ENCODE data around the gene NF1. TPM values are rescaled to one million over a fixed set of nuclear protein-coding genes. Genes with fewer than 3 reads are reported as not detected.

Gene NF1
- total RNA-seq, 2 donors from 2014 or later, result 38.5 to 49.1 TPM

DNA sequence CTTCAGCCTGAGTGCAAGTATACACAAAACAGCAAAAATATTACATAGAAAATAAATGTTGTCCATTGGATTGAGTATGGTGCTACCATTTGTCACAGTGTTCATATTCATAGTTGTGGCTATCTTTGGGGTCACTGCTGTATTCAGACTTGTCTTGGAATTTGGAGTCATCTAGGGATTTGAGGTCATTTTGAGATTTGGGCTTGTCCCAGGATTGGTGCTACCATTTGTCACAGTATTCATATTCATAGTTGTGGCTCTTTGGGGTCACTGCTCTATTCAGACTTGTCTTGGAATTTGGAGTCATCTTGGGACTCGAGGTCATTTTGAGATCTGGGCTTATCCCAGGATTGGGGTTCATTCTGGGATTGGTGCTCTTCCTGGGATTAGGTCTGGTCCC is 177.5 kb downstream of the NF1 start:
- H3K27ac ChIP-seq, result no peak overlapping the region
- H3K36me3 ChIP-seq, result no peaks in the 10 kb centered on the region
- TF ChIP-seq, protein P1, sequence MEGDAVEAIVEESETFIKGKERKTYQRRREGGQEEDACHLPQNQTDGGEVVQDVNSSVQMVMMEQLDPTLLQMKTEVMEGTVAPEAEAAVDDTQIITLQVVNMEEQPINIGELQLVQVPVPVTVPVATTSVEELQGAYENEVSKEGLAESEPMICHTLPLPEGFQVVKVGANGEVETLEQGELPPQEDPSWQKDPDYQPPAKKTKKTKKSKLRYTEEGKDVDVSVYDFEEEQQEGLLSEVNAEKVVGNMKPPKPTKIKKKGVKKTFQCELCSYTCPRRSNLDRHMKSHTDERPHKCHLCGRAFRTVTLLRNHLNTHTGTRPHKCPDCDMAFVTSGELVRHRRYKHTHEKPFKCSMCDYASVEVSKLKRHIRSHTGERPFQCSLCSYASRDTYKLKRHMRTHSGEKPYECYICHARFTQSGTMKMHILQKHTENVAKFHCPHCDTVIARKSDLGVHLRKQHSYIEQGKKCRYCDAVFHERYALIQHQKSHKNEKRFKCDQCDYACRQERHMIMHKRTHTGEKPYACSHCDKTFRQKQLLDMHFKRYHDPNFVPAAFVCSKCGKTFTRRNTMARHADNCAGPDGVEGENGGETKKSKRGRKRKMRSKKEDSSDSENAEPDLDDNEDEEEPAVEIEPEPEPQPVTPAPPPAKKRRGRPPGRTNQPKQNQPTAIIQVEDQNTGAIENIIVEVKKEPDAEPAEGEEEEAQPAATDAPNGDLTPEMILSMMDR (IDR thresholded peaks at IDR 0.05), result no peak
- H3K4me1 ChIP-seq, result no peaks in the 10 kb centered on the region
- no peaks in the 10 kb centered on the region for H3K9me3 ChIP-seq
- no peaks in the 10 kb centered on the region for H3K27me3 ChIP-seq
- H3K9ac ChIP-seq (ENCODE audit: low read depth in 2 of 2, low read length in 2 of 2), result no peak overlapping the region
- intact Hi-C loops (cut with DNase I), result no loop called here
- DNase-seq, result no peak
- H3K4me3 ChIP-seq, result no peak overlapping the region

GRCh38 chr17:31272803-31273202 is 178.0 kb downstream of the NF1 start:
- H3K4me3 ChIP-seq, result no peak overlapping the region
- TF ChIP-seq, protein P1 (IDR thresholded peaks at IDR 0.05), result no peak
- intact Hi-C loops (cut with DNase I), result no loop called here
- H3K4me1 ChIP-seq, result no peaks in the 10 kb centered on the region
- no peaks in the 10 kb centered on the region for H3K36me3 ChIP-seq
- H3K27me3 ChIP-seq, result no peaks in the 10 kb centered on the region
- no peak overlapping the region for H3K27ac ChIP-seq
- H3K9ac ChIP-seq (ENCODE audit: low read depth in 2 of 2, low read length in 2 of 2), result no peak overlapping the region
- DNase-seq, result no peak
- no peaks in the 10 kb centered on the region for H3K9me3 ChIP-seq

- no peaks in the 10 kb centered on the region for H3K36me3 ChIP-seq
- intact Hi-C loops (cut with DNase I), result no loop called here
- no peaks in the 10 kb centered on the region for H3K9me3 ChIP-seq
- no peak for DNase-seq
- no peak overlapping the region for H3K4me3 ChIP-seq
- no peaks in the 10 kb centered on the region for H3K27me3 ChIP-seq
- no peak overlapping the region for H3K9ac ChIP-seq (ENCODE audit: low read depth in 2 of 2, low read length in 2 of 2)
- TF ChIP-seq, protein P1 (IDR thresholded peaks at IDR 0.05), result no peak
- no peak overlapping the region for H3K27ac ChIP-seq
- no peaks in the 10 kb centered on the region for H3K4me1 ChIP-seq
Measured at GRCh38 chr17:31273516-31273915, 178.7 kb downstream of the NF1 start.

- no peak for DNase-seq
- no peaks in the 10 kb centered on the region for H3K36me3 ChIP-seq
- no peaks in the 10 kb centered on the region for H3K27me3 ChIP-seq
- no peak overlapping the region for H3K4me3 ChIP-seq
- intact Hi-C loops (cut with DNase I), result no loop called here
- H3K27ac ChIP-seq, result no peak overlapping the region
- TF ChIP-seq, protein P1 (IDR thresholded peaks at IDR 0.05), result no peak
- H3K9me3 ChIP-seq, result no peaks in the 10 kb centered on the region
- no peak overlapping the region for H3K9ac ChIP-seq (ENCODE audit: low read depth in 2 of 2, low read length in 2 of 2)
- no peaks in the 10 kb centered on the region for H3K4me1 ChIP-seq
Measured at GRCh38 chr17:31274252-31274651, 179.5 kb downstream of the NF1 start.

GRCh38 chr17:31275116-31275515 is 180.3 kb downstream of the NF1 start:
- no peak overlapping the region for H3K4me3 ChIP-seq
- no peaks in the 10 kb centered on the region for H3K27me3 ChIP-seq
- H3K27ac ChIP-seq, result no peak overlapping the region
- no peak overlapping the region for H3K9ac ChIP-seq (ENCODE audit: low read depth in 2 of 2, low read length in 2 of 2)
- H3K9me3 ChIP-seq, result no peaks in the 10 kb centered on the region
- no peak for DNase-seq
- intact Hi-C loops (cut with DNase I), result no loop called here
- no peaks in the 10 kb centered on the region for H3K4me1 ChIP-seq
- no peaks in the 10 kb centered on the region for H3K36me3 ChIP-seq
- TF ChIP-seq, protein P1 (IDR thresholded peaks at IDR 0.05), result no peak

- no peak for DNase-seq
- Histone ChIP-seq H3K9me3 (no peaks in the 10 kb centered on the region), H3K4me1 (no peaks in the 10 kb centered on the region), H3K9ac (ENCODE audit: low read depth in 2 of 2, low read length in 2 of 2) (no peak overlapping the region), H3K36me3 (no peaks in the 10 kb centered on the region), H3K27ac (no peak overlapping the region), H3K4me3 (no peak overlapping the region), H3K27me3 (no peaks in the 10 kb centered on the region)
- TF ChIP-seq, protein P1 (IDR thresholded peaks at IDR 0.05), result no peak
- intact Hi-C loops (cut with DNase I), result no loop called here
Measured at GRCh38 chr17:31279401-31279800, 184.6 kb downstream of the NF1 start.

Measured in colonic mucosa (tissue), 4 donors.